GM23338 (cell line): ENCODE results near the gene UNC45B. TPM values are rescaled to one million over a fixed set of nuclear protein-coding genes. Genes with fewer than 3 reads are reported as not detected.

ENCODE experiments used
- ATAC-seq: fragments of 200-7000 bp; cut with Tn5 transposase; 3 replicates; pipeline ENCODE4 v1.9.1; 2020
- DNase-seq: peaks from one replicate; pipeline ENCODE4 v3.0.0-alpha.2; 2015; ENCODE audit warnings: low spot score
- H2AFZ ChIP-seq: fragments of 200-600 bp; sonication (generic); 2 replicates; pipeline ENCODE4 v1.8.0; 2016; ENCODE audit warnings: antibody characterized with exemption, mild to moderate bottlenecking, moderate library complexity
- H3F3A ChIP-seq: fragments of 200-600 bp; sonication (generic); replicated peaks from 2 replicates; pipeline ENCODE4 v1.8.0; 2017; ENCODE audit warnings: antibody characterized with exemption, mixed run types, low read depth
- H3K27ac ChIP-seq: fragments of 200-600 bp; sonication (generic); 2 replicates; pipeline ENCODE4 v1.6.1; 2016; ENCODE audit warnings: low read depth
- H3K27me3 ChIP-seq: fragments of 200-600 bp; sonication (generic); 2 replicates; pipeline ENCODE4 v1.8.0; 2016; ENCODE audit warnings: mild to moderate bottlenecking, mixed run types, moderate library complexity; ENCODE audit not compliant: insufficient read depth
- H3K36me3 ChIP-seq: fragments of 200-600 bp; sonication (generic); 2 replicates; pipeline ENCODE4 v1.8.0; 2016; ENCODE audit warnings: mild to moderate bottlenecking; ENCODE audit not compliant: insufficient read depth
- H3K4me1 ChIP-seq: fragments of 200-600 bp; sonication (generic); 2 replicates; pipeline ENCODE4 v1.8.0; 2016; ENCODE audit warnings: mild to moderate bottlenecking, moderate library complexity; ENCODE audit not compliant: insufficient read depth
- H3K4me2 ChIP-seq: fragments of 200-600 bp; sonication (generic); 2 replicates; pipeline ENCODE4 v1.7.1; 2017; ENCODE audit warnings: mixed run types
- H3K4me3 ChIP-seq: fragments of 200-600 bp; sonication (generic); 2 replicates; pipeline ENCODE4 v1.6.1; 2016; ENCODE audit warnings: mixed run types
- H3K79me2 ChIP-seq: fragments of 200-600 bp; sonication (generic); replicated peaks from 2 replicates; pipeline ENCODE4 v1.8.0; 2017; ENCODE audit warnings: mild to moderate bottlenecking; ENCODE audit not compliant: insufficient read depth
- H3K9me2 ChIP-seq: fragments of 200-600 bp; sonication (generic); 2 replicates; pipeline ENCODE4 v1.8.0; 2017; ENCODE audit not compliant: insufficient read depth
- H4K20me1 ChIP-seq: fragments of 200-600 bp; sonication (generic); replicated peaks from 2 replicates; pipeline ENCODE4 v1.8.0; 2017; ENCODE audit warnings: mild to moderate bottlenecking; ENCODE audit not compliant: insufficient read depth
- H3K27ac Mint-ChIP-seq: 2 replicates; pipeline ENCODE4 v1.8.0; 2020; ENCODE audit warnings: inconsistent platforms, mild to moderate bottlenecking, moderate library complexity, mixed read lengths
- H3K27me3 Mint-ChIP-seq: 3 replicates; pipeline ENCODE4 v1.8.0; 2022; ENCODE audit warnings: low read depth, mild to moderate bottlenecking, moderate library complexity, mixed read lengths, inconsistent platforms; ENCODE audit not compliant: insufficient read depth, poor library complexity
- H3K36me3 Mint-ChIP-seq: 3 replicates; pipeline ENCODE4 v1.8.0; 2021; ENCODE audit warnings: low read depth, mild to moderate bottlenecking, inconsistent platforms, moderate library complexity, mixed read lengths
- H3K4me1 Mint-ChIP-seq: 3 replicates; pipeline ENCODE4 v1.8.0; 2020; ENCODE audit warnings: mild to moderate bottlenecking, inconsistent platforms, mixed read lengths
- H3K4me3 Mint-ChIP-seq: 3 replicates; pipeline ENCODE4 v1.8.0; 2021; ENCODE audit warnings: moderate library complexity, mild to moderate bottlenecking, inconsistent platforms, mixed read lengths
- H3K9me3 Mint-ChIP-seq: 3 replicates; pipeline ENCODE4 v1.8.0; 2020; ENCODE audit warnings: moderate library complexity, mild to moderate bottlenecking, inconsistent platforms, mixed read lengths
- CREB1 ChIP-seq: fragments of 250-450 bp; sonication (Bioruptor Pico); IDR thresholded peaks from 2 replicates; pipeline ENCODE4 v1.5.0; 2020; ENCODE audit warnings: low read depth, mild to moderate bottlenecking, moderate library complexity
- CTCF ChIP-seq, 2 experiments: fragments of 200-600 bp in 1 of 2; sonication (generic) in 1 of 2; conservative IDR thresholded peaks; 2 replicates each; pipeline versions ENCODE4 v1.5.1 to v1.6.1; 2016 to 2017; ENCODE audit warnings: antibody characterized with exemption in 2 of 2, low read depth in 2 of 2, mild to moderate bottlenecking in 2 of 2, moderate library complexity in 1 of 2
- ETS1 ChIP-seq: IDR thresholded peaks from 2 replicates; pipeline ENCODE4 v1.6.1; 2016; ENCODE audit warnings: antibody characterized with exemption
- EZH2 ChIP-seq: fragments of 200-600 bp; sonication (generic); IDR thresholded peaks from one replicate; pipeline ENCODE4 v1.8.0; 2017; ENCODE audit warnings: antibody characterized with exemption, mild to moderate bottlenecking, low read depth; ENCODE audit not compliant: unreplicated experiment
- EZH2phosphoT487 ChIP-seq: fragments of 200-600 bp; sonication (generic); IDR thresholded peaks from one replicate; pipeline ENCODE4 v1.8.1; 2018; ENCODE audit warnings: antibody characterized with exemption; ENCODE audit not compliant: unreplicated experiment
- JUNB ChIP-seq: IDR thresholded peaks from one replicate; pipeline ENCODE4 v1.6.1; 2016; ENCODE audit warnings: antibody characterized with exemption; ENCODE audit not compliant: unreplicated experiment
- NANOG ChIP-seq: IDR thresholded peaks from 2 replicates; pipeline ENCODE4 v1.6.1; 2016; ENCODE audit warnings: antibody characterized with exemption, borderline replicate concordance
- POLR2AphosphoS5 ChIP-seq: IDR thresholded peaks from 2 replicates; pipeline ENCODE4 v1.6.1; 2016; ENCODE audit warnings: antibody characterized with exemption, low read depth
- REST ChIP-seq: IDR thresholded peaks from one replicate; pipeline ENCODE4 v1.6.1; 2018; ENCODE audit warnings: antibody characterized with exemption; ENCODE audit not compliant: unreplicated experiment
- STAT1 ChIP-seq: IDR thresholded peaks from one replicate; pipeline ENCODE4 v1.6.1; 2016; ENCODE audit warnings: antibody characterized with exemption; ENCODE audit not compliant: unreplicated experiment
- ZNF114 ChIP-seq: fragments of 250-450 bp; sonication (Bioruptor Pico); IDR thresholded peaks from 2 replicates; pipeline ENCODE4 v1.5.0; 2020; ENCODE audit warnings: mild to moderate bottlenecking, moderate library complexity
- ZNF331 ChIP-seq: fragments of 250-450 bp; sonication (Bioruptor Pico); IDR thresholded peaks from 2 replicates; pipeline ENCODE4 v1.5.0; 2020; ENCODE audit warnings: low read depth, mild to moderate bottlenecking, moderate library complexity
- ZNF462 ChIP-seq: fragments of 250-450 bp; sonication (Bioruptor Pico); IDR thresholded peaks from 2 replicates; pipeline ENCODE4 v1.5.0; 2020; ENCODE audit warnings: mild to moderate bottlenecking, moderate library complexity
- polyA plus RNA-seq: library from polyadenylated mRNA; unstranded; fragments of >200 nt; fragmentation: Nextera tagmentation; extraction: Ambion mirVana; gene quantifications from 2 replicates; pipeline ENCODE4 v1.2.1, GENCODE V29; 2016
- total RNA-seq: library from RNA; depleted of rRNA; stranded (reverse); fragments of >200 nt; shearing (Covaris generic); gene quantifications from 2 replicates; pipeline ENCODE4 v1.2.3, GENCODE V29; 2014

UNC45B gene
- total and polyA plus RNA-seq, 2 experiments from 2014 or later, result 0.03 TPM; not detected in 1

- peaks cover 6% of the 10 kb centered on the region; the same call in 1 of the 2 replicates for H3K4me1 ChIP-seq
- peaks cover 64% of the 10 kb centered on the region for H3K36me3 Mint-ChIP-seq
- H3K9me2 ChIP-seq, result no peaks in the 10 kb centered on the region
- ATAC-seq, result no peak
- peaks cover 9% of the 10 kb centered on the region; the same call in 1 of the 2 replicates for H3F3A ChIP-seq
- no peak for DNase-seq
- peaks cover 59% of the 10 kb centered on the region for H3K36me3 ChIP-seq
- no peak overlapping the region for H2AFZ ChIP-seq
- H3K4me3 Mint-ChIP-seq, result no peak overlapping the region
- peaks cover 9% of the 10 kb centered on the region for H3K27me3 Mint-ChIP-seq
- H3K79me2 ChIP-seq, result peaks cover 27% of the 10 kb centered on the region
- H3K27ac Mint-ChIP-seq, result no peak overlapping the region
- H3K9me3 Mint-ChIP-seq, result no peaks in the 10 kb centered on the region
- H3K27ac ChIP-seq, result no peak overlapping the region
- H3K4me2 ChIP-seq, result no peak overlapping the region
- peaks cover 2% of the 10 kb centered on the region; the same call in 2 of the 3 replicates for H3K4me1 Mint-ChIP-seq
- no peak for TF ChIP-seq EZH2
- TF ChIP-seq POLR2AphosphoS5, result no peak
- no peak for TF ChIP-seq NANOG
- TF ChIP-seq STAT1, result no peak
- no peak for TF ChIP-seq ZNF331 (CRISPR knock-in tag)
- no peak for TF ChIP-seq REST
- no peak for TF ChIP-seq JUNB
- no peak for TF ChIP-seq EZH2phosphoT487
- TF ChIP-seq ZNF114, result no peak
- TF ChIP-seq ZNF462 (CRISPR knock-in tag), result no peak
- TF ChIP-seq ETS1, result no peak
- no peak for TF ChIP-seq CREB1 (CRISPR knock-in tag)
- TF ChIP-seq CTCF (conservative IDR thresholded peaks at IDR 0.05; ENCODE audit: low read depth in 2 of 2), result no peak
- no peak overlapping the region for H3K4me3 ChIP-seq
- H3K27me3 ChIP-seq, result no peaks in the 10 kb centered on the region
- peaks cover 21% of the 10 kb centered on the region for H4K20me1 ChIP-seq
Observed at GRCh38 chr17:35138218-35138617, 9.4 kb upstream of the UNC45B start.
